ENCODE results near the gene PRR27. TPM values are rescaled to one million over a fixed set of nuclear protein-coding genes. Genes with fewer than 3 reads are reported as not detected.

Gene PRR27
- total and polyA plus RNA-seq, 9 of the 15 experiments (the other 6 are each of a cell fraction or from before 2014, with no cell fraction given), result not detected

- TF ChIP-seq, protein P1, sequence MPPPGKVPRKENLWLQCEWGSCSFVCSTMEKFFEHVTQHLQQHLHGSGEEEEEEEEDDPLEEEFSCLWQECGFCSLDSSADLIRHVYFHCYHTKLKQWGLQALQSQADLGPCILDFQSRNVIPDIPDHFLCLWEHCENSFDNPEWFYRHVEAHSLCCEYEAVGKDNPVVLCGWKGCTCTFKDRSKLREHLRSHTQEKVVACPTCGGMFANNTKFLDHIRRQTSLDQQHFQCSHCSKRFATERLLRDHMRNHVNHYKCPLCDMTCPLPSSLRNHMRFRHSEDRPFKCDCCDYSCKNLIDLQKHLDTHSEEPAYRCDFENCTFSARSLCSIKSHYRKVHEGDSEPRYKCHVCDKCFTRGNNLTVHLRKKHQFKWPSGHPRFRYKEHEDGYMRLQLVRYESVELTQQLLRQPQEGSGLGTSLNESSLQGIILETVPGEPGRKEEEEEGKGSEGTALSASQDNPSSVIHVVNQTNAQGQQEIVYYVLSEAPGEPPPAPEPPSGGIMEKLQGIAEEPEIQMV (tag; conservative IDR thresholded peaks at IDR 0.05; ENCODE audit: low read depth), result no peak
- TF ChIP-seq DIDO1 (tag; IDR thresholded peaks at IDR 0.05; ENCODE audit: low read depth) (no peak), CREBBP (IDR thresholded peaks at IDR 0.05; ENCODE audit: low read depth, low read length) (no peak), L3MBTL2 (IDR thresholded peaks at IDR 0.05) (no peak)
Measured at GRCh38 chr4:70191647-70192046, 37.6 kb downstream of the PRR27 start (continued).

DNA sequence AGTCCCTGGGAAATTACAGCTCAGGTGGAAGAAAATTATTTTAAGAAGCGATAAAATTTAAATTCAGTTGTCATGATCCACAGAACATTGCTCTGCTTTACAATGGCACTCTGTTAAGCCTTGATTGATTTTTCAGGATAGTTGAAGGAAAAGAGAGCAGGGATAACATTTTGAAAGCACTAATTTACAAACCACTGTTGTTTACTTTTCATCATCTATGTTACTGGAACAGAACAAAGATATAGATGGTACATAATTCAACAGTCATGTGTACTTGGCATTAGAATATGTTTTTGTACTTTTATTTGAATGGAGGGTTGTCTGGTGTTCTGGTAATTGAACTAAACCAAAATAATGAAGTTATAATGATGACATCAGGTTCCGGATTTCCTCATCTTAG is 38.9 kb downstream of the PRR27 start:
- no peaks in the 10 kb centered on the region for H3K36me3 ChIP-seq (ENCODE audit: control insufficient read depth, insufficient read depth, low read length)
- H3K9me1 ChIP-seq (ENCODE audit: control insufficient read depth, insufficient read depth, low read length), result no peaks in the 10 kb centered on the region
- CTCF ChIA-PET (ENCODE audit: low intra/inter-chr PET ratio), result no interaction called here
- FAIRE-seq (no peak), DNase-seq (ENCODE audit: extremely low read depth in 1 of 4, low spot score in 3 of 4) (no peak), ATAC-seq (no peak)
- H3K27me3 ChIP-seq (ENCODE audit: control insufficient read depth in 2 of 2, insufficient read depth in 2 of 2, low read length in 2 of 2), result no peaks in the 10 kb centered on the region
- in situ Hi-C loops (cut with MboI), result no loop called here
- no TSS peak for BruUV-seq (replicated peaks)
- H4K20me1 ChIP-seq (replicated peaks; ENCODE audit: control insufficient read depth, insufficient read depth, low read length), result no peaks in the 10 kb centered on the region
- H3K4me1 ChIP-seq (replicated peaks in 1 of 2; ENCODE audit: control insufficient read depth in 2 of 2, insufficient read depth in 2 of 2, low read length in 2 of 2), result no peaks in the 10 kb centered on the region
- POLR2A ChIA-PET, result no interaction called here
- no peak for TF ChIP-seq FOSL1 (tag; conservative IDR thresholded peaks at IDR 0.05)
- no peak for TF ChIP-seq FOXJ3 (CRISPR knock-in tag; IDR thresholded peaks at IDR 0.05)
- TF ChIP-seq, protein P2, sequence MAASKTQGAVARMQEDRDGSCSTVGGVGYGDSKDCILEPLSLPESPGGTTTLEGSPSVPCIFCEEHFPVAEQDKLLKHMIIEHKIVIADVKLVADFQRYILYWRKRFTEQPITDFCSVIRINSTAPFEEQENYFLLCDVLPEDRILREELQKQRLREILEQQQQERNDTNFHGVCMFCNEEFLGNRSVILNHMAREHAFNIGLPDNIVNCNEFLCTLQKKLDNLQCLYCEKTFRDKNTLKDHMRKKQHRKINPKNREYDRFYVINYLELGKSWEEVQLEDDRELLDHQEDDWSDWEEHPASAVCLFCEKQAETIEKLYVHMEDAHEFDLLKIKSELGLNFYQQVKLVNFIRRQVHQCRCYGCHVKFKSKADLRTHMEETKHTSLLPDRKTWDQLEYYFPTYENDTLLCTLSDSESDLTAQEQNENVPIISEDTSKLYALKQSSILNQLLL (CRISPR knock-in tag; IDR thresholded peaks at IDR 0.05; ENCODE audit: borderline replicate concordance), result no peak
- intact Hi-C loops (cut with micrococcal nuclease), result no loop called here
- H3K79me2 ChIP-seq (ENCODE audit: control insufficient read depth, insufficient read depth, low read length), result no peaks in the 10 kb centered on the region
- H2AFZ ChIP-seq (ENCODE audit: low read depth, low read length), result no peak overlapping the region
- no peak overlapping the region for H3K4me3 ChIP-seq
- H3K9ac ChIP-seq (ENCODE audit: insufficient read depth in 1 of 2, low read depth in 2 of 2, low read length in 2 of 2), result no peak overlapping the region
- no peak overlapping the region for H3K4me2 ChIP-seq (ENCODE audit: insufficient read depth, low read length)
- H3K9me3 ChIP-seq (replicated peaks; ENCODE audit: control insufficient read depth, insufficient read depth, low read depth, low read length), result no peaks in the 10 kb centered on the region
- no peak overlapping the region for H3K27ac ChIP-seq (ENCODE audit: extremely low read depth, low read depth, low read length)
- 0% methylated on average over 2 of the region's 2 CpGs for WGBS (ENCODE audit: insufficient coverage, low coverage, missing lambda C conversion rate)
